ENCODE measurements around the gene C2orf92.
"Not testable (repeated sequence)": the region's sequence is repeated elsewhere in the genome, so short reads cannot be mapped to it uniquely, and the experiment has no call there.

Gene C2orf92

DNA sequence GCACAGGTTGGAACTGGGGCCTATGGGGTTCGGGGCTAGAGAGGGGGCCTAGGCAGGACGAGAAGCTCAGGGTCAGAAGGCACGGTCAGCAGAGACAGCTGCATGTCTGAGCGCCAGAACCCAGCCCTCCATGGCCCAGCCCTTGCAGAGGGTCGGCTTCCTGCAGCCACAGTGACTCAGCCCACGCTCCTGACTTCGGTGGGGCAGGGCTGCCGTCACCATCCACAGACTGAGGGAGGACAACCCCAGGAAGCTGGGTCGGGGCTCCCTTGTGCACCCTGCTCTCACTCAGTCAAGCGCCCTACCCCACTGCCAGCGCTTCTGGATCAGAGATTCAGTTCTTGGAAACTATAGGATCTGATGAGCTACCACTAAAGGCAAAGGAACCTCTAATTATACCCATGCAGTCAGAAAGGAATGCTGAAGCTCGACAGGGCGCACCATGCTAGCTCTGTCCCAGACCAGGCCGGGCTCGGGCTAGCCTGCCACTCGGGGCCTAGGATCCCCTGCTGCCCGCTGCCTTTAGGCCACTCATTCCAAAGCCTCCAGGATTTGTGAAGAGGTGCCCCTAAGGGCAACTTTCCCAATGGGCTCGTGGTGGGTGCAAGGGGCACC is 8.6 kb upstream of the C2orf92 start:
- DNase-seq = no peak

GRCh38 chr2:97661927-97662326 is 7.6 kb upstream of the C2orf92 start:
- DNase-seq = no peak

- DNase-seq = no peak
Measured at GRCh38 chr2:97662386-97662894, 7.1 kb upstream of the C2orf92 start.

- DNase-seq = peak; percentile 87
Measured at GRCh38 chr2:97662895-97663625, 6.5 kb upstream of the C2orf92 start.

DNA sequence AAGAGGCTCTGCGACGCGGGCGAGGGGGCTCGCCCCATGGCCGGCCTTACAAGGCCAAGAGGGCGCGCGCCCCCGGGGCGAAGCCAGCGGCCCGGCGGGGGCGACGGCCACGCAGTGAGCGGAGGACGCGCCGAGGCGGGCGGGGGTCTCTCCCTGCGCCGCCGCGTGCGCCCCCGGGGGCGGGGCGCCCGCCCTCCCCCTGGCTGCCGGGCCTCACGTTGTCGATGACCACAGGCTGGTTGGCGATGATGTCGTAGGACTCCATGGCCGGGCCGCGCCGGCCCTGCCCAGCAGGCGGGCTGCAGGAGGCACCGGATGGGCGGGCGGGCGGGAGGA is 5.9 kb upstream of the C2orf92 start:
- DNase-seq = no peak

- DNase-seq = peak; percentile 98
Measured at GRCh38 chr2:97663962-97664635, 5.4 kb upstream of the C2orf92 start, which contains the start of gene ACTR1B. ACTR1B (minus strand) TSS chr2:97664044; CDS start chr2:97663890, 154 bp downstream.

- no peak for DNase-seq
Measured at GRCh38 chr2:97664636-97664970, 4.9 kb upstream of the C2orf92 start.

DNA sequence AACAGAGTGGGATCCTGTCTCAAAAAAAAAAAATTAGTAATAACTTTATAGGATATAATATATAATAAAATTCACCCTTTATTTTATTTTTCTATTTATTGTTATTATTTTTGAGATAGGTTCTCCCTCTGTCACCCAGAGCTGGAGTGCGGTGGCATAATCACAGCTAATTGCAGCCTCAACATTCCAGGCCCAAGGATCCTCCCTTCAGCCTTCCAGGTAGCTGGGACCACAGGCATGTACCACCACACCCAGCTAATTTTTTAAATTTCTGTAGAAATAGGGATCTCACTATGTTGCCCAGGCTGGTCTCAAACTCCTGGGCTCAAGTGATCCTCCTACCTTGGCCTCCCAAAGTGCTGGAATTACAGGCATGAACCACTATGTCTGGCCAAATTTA is 958 bp downstream of the C2orf92 start:
- no peak for DNase-seq

DNA sequence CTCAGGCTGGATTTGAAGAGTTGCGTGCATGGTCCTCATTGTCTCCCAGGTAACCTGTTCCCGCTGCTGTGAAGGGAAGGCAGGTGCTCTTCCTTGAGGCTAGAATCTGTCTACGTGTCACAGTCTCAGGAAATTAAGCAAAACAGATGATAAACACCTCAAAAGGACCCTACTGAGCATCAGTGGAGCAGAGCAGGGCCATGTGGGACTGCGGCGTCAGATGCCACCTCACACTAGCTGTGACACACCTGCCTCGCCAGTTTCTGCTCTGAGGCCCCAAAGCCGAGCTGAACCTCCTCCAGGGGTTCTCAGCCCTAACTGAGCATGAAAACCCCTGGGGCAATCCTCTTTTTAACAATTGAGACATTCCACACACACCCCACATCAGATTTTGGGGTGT is 2.0 kb downstream of the C2orf92 start:
- no peak for DNase-seq

DNA sequence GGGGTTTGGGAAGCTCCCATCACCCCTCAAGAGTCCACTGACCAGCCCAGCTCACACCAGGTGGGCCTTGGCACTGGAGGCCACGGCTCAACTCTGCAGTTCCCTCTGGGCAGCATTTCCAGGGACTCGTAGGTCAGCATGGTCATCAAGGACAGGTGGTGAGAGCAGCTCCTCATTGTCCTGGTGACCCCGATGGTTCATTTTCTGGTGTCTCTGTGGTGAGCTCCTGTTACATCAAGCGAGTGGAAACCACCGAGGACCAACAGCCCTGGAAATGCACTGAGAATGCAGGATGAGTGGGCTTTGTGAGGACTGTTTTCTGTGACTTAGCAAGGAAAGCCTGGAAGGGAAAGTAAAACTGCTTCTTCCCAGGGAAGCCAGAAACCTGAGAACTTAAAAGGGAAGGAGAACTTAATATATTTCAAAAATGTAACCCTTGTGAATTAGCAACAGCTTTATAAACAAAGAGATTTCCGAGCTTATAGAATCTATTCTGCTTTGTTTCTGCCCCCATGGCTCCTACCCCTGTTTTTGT is 3.2 kb downstream of the C2orf92 start:
- DNase-seq = not testable (repeated sequence)

DNA sequence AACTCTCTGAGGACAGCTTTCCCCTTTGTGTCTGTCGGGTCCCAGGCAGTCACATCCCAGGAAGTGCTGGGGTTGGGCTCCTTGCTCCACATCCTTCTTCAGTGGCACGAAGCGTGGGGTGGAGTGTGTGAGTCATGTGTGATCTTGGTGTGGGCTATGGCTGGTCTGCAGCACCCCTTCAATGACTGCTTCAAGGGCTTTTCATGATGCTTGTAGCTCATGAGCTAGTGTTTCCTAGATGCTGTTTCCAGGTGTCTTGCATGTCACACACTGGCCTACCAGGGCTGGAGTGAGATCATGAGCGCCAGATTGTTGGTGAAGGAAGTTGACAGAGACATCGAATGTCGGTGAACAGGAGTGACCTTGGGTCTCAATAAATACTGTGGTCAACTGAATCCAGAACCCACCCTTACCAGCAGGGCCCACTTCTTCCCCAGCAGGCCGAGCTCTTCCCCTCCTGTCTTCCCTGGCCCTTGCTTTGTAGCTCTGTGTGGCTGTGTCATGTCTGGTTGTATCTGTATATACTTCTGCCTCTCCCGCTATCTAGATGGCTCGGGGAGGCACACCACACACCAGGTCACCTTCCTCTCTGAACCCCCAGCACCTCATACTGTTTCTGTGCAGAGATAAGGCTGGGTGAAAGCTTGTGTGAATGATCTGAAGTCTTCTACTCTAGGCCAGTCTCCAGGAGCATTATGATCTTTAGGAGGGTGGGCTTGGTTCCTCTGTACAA is 3.8 kb downstream of the C2orf92 start:
- peak; percentile 29 for DNase-seq

GRCh38 chr2:97673915-97674283 is 4.4 kb downstream of the C2orf92 start:
- DNase-seq = peak; percentile 33

- no peak for DNase-seq
Measured at GRCh38 chr2:97675430-97676113, 6.1 kb downstream of the C2orf92 start.

DNA sequence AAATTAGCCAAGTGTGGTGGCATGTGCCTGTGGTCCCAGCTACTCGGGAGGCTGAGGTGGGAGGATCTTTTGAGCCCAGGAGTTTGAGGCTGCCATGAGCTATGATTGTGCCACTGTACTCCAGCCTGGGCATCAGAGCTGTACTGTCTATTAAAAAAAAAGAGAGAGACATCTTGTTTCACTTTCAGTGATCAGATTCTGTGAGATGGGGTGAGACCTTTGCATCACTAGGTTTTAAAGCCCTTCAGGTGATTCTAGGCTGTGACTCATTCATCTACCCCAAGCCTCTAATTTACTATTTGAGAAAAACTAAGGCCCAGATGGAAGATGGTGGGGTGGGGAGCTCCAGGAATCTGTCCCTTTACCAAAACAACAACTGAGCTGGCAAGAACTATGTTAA is 7.1 kb downstream of the C2orf92 start:
- DNase-seq = no peak

DNA sequence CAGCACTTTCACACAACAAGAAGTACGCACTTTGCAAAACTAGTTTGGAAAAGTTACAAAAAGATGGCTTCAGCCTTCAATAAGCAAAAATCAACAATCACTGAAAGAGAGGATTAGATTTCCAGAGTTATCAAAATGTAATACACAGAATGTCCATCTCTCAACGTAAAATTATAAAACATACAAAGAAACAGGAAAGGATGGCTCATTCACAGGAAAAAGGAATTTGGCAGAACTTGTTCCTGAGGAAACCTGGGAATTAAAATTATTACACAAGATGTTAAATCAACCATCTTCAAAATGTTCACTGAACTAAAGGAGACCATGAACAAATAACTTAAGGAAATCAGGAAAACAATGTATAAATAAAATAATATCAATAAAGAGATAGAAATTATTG is 8.0 kb downstream of the C2orf92 start:
- DNase-seq = no peak

- DNase-seq = no peak
Measured at GRCh38 chr2:97678298-97678697, 8.8 kb downstream of the C2orf92 start.

- not testable (repeated sequence) for DNase-seq
Measured at GRCh38 chr2:97687235-97687634, 17.7 kb downstream of the C2orf92 start.

GRCh38 chr2:97688062-97688827 is 18.7 kb downstream of the C2orf92 start:
- DNase-seq = no peak

DNA sequence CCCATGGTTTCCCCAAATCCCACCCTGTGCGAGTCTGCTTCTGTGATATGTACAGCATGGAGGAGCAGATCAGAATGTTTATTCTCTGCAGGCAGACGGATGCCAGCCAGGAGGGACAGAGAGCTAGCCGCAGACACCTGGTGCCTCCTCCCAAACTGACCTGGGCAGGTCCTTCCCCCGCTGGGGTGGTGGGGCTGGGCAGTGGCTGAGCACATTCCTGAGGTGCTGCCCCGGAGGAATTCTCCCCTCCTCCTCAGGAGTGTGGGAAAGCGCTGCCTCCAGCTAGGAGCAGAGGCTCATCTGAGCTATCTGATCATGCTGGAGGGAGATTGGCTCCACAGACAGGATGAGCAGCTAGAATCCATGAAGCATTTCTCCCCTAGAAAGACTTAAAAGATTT is 21.7 kb downstream of the C2orf92 start:
- no peak for DNase-seq

GRCh38 chr2:97693476-97693875 is 24.0 kb downstream of the C2orf92 start:
- no peak for DNase-seq

- no peak for DNase-seq
Measured at GRCh38 chr2:97695744-97696143, 26.2 kb downstream of the C2orf92 start.

All from activated naive CD4-positive, alpha-beta T cell treated with Interleukin-2 at 50 U/mL for 16 hours (primary cell).